Keratinocyte (primary cell): Measurements from ENCODE around the gene FANCD2. TPM values are rescaled to one million over a fixed set of nuclear protein-coding genes. Genes with fewer than 3 reads are reported as not detected.

Source experiments
- DNase-seq: peaks from one replicate; pipeline ENCODE4 v3.0.0-alpha.2; 2011; ENCODE audit warnings: low read depth, missing footprints, low spot score
- FAIRE-seq: peaks from 2 replicates; lab custom pipeline; 2011; peaks lifted over from hg19 to GRCh38; lab: Jason Lieb, UNC
- H2AFZ ChIP-seq: 2 replicates; pipeline ENCODE4 v1.6.0; 2012; ENCODE audit warnings: low read length, control low read depth, inconsistent platforms; ENCODE audit not compliant: control insufficient read depth
- H3K27ac ChIP-seq: 2 replicates; pipeline ENCODE4 v1.5.1; 2011; ENCODE audit warnings: low read length; ENCODE audit not compliant: control insufficient read depth, insufficient read depth
- H3K27me3 ChIP-seq: 3 replicates; pipeline ENCODE4 v1.6.0; 2011; ENCODE audit warnings: low read length; ENCODE audit not compliant: control insufficient read depth, insufficient read depth; ENCODE audit errors: extremely low read depth
- H3K36me3 ChIP-seq, 2 experiments: 2 replicates in 1 of 2; 3 replicates in 1 of 2; pipeline ENCODE4 v1.5.1; 2011; ENCODE audit warnings: low read length in 2 of 2, mild to moderate bottlenecking in 1 of 2; ENCODE audit not compliant: control insufficient read depth in 2 of 2, insufficient read depth in 2 of 2; ENCODE audit errors: extremely low read depth in 1 of 2
- H3K4me1 ChIP-seq: 3 replicates; pipeline ENCODE4 v1.5.1; 2011; ENCODE audit warnings: low read length; ENCODE audit not compliant: control insufficient read depth, insufficient read depth; ENCODE audit errors: extremely low read depth
- H3K4me2 ChIP-seq: 3 replicates; pipeline ENCODE4 v1.6.0; 2011; ENCODE audit warnings: low read depth, low read length; ENCODE audit not compliant: control insufficient read depth, insufficient read depth; ENCODE audit errors: extremely low read depth
- H3K4me3 ChIP-seq, 3 experiments: fragments of 200-600 bp in 1 of 3; sonication (generic) in 1 of 3; 2 replicates in 2 of 3; 3 replicates in 1 of 3; pipeline ENCODE4 v1.5.1; 2011 to 2016; ENCODE audit warnings: low read length in 3 of 3, mild to moderate bottlenecking in 3 of 3, control low read depth in 2 of 3, inconsistent platforms in 1 of 3, low read depth in 1 of 3, mixed read lengths in 1 of 3, mixed run types in 1 of 3, moderate library complexity in 1 of 3; ENCODE audit not compliant: control insufficient read depth in 2 of 3, insufficient read depth in 2 of 3; ENCODE audit errors: extremely low read depth in 1 of 3
- H3K79me2 ChIP-seq: 2 replicates; pipeline ENCODE4 v1.6.0; 2012; ENCODE audit warnings: low read length; ENCODE audit not compliant: control insufficient read depth, insufficient read depth
- H3K9ac ChIP-seq: 3 replicates; pipeline ENCODE4 v1.6.0; 2011; ENCODE audit warnings: low read length; ENCODE audit not compliant: control insufficient read depth, insufficient read depth; ENCODE audit errors: extremely low read depth
- H3K9me1 ChIP-seq: 3 replicates; pipeline ENCODE4 v1.6.0; 2011; ENCODE audit warnings: low read length; ENCODE audit not compliant: control insufficient read depth, insufficient read depth; ENCODE audit errors: extremely low read depth
- H3K9me3 ChIP-seq: 2 replicates; pipeline ENCODE4 v1.5.1; 2012; ENCODE audit warnings: low read depth, low read length; ENCODE audit not compliant: control insufficient read depth
- H4K20me1 ChIP-seq: 3 replicates; pipeline ENCODE4 v1.6.0; 2011; ENCODE audit warnings: low read length; ENCODE audit not compliant: control insufficient read depth, insufficient read depth; ENCODE audit errors: extremely low read depth
- EZH2 ChIP-seq: IDR thresholded peaks from one replicate; pipeline ENCODE4 v1.6.1; 2012; ENCODE audit warnings: inconsistent platforms, mild to moderate bottlenecking, low read length, moderate library complexity
- dilution Hi-C: fragments of 300-500 bp; cut with MboI; formaldehyde crosslinking; loops from one replicate; pipeline ENCODE4 v1.7.0; 2020; ENCODE audit warnings: low sequenced_read_pairs; ENCODE audit not compliant: extremely low pct_ligation_motif_present
- polyA plus RNA-seq, 5 experiments: library from polyadenylated mRNA; depleted of rRNA in 3 of 5; stranded (reverse) in 3 of 5; stranded (forward) in 1 of 5; unstranded in 1 of 5; fragments of >200 nt; gene quantifications; 1 replicate in 1 of 5; 2 replicates in 3 of 5; 3 replicates in 1 of 5; pipeline versions ENCODE4 v1.2.1 to v1.2.3, GENCODE V29; 2011 to 2012; ENCODE audit warnings: missing spikeins in 2 of 5, low read depth in 1 of 5, low replicate concordance in 1 of 5
- TF ChIP-seq, protein P1 (sequence below), 3 experiments: IDR thresholded peaks in 1 of 3; conservative IDR thresholded peaks in 1 of 3; optimal IDR thresholded peaks in 1 of 3; 2 replicates in 2 of 3; 3 replicates in 1 of 3; pipeline versions ENCODE3 to v1.5.1; 2011; ENCODE audit warnings: low read length in 3 of 3, mild to moderate bottlenecking in 3 of 3, moderate library complexity in 2 of 3, control low read depth in 1 of 3, inconsistent platforms in 1 of 3; ENCODE audit not compliant: insufficient read depth in 2 of 3; ENCODE audit errors: extremely low read depth in 1 of 3

The FANCD2 gene
- polyA plus RNA-seq, 1 donor (not counting 4 experiments of a cell fraction or from before 2014, with no cell fraction given), result 12.5 TPM

- peak overlapping the region; percentile 82 for H2AFZ ChIP-seq
- H3K9me3 ChIP-seq, result no peaks in the 10 kb centered on the region
- H3K9ac ChIP-seq, result peak overlapping the region; percentile 67
- H3K4me1 ChIP-seq, result peaks cover 8% of the 10 kb centered on the region
- DNase-seq, result peak; percentile 69
- H3K9me1 ChIP-seq, result no peaks in the 10 kb centered on the region
- TF ChIP-seq, protein P1, sequence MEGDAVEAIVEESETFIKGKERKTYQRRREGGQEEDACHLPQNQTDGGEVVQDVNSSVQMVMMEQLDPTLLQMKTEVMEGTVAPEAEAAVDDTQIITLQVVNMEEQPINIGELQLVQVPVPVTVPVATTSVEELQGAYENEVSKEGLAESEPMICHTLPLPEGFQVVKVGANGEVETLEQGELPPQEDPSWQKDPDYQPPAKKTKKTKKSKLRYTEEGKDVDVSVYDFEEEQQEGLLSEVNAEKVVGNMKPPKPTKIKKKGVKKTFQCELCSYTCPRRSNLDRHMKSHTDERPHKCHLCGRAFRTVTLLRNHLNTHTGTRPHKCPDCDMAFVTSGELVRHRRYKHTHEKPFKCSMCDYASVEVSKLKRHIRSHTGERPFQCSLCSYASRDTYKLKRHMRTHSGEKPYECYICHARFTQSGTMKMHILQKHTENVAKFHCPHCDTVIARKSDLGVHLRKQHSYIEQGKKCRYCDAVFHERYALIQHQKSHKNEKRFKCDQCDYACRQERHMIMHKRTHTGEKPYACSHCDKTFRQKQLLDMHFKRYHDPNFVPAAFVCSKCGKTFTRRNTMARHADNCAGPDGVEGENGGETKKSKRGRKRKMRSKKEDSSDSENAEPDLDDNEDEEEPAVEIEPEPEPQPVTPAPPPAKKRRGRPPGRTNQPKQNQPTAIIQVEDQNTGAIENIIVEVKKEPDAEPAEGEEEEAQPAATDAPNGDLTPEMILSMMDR (optimal IDR thresholded peaks at IDR 0.05 in 1 of 3, IDR thresholded peaks at IDR 0.05 in 1 of 3, conservative IDR thresholded peaks at IDR 0.05 in 1 of 3; ENCODE audit: extremely low read depth in 1 of 3, insufficient read depth in 2 of 3, low read length in 3 of 3), result no peak
- TF ChIP-seq EZH2, result no peak
- no peak for FAIRE-seq
- no peaks in the 10 kb centered on the region for H4K20me1 ChIP-seq
- peak overlapping the region; percentile 14 for H3K27ac ChIP-seq
- dilution Hi-C loops, result no loop called here
- no peaks in the 10 kb centered on the region for H3K79me2 ChIP-seq
- peak overlapping the region; percentile 29 to 75 (median 59) for H3K4me3 ChIP-seq
- H3K36me3 ChIP-seq, result no peaks in the 10 kb centered on the region
- H3K27me3 ChIP-seq, result no peaks in the 10 kb centered on the region
- peak overlapping the region; percentile 93 for H3K4me2 ChIP-seq
These were observed 15.3 kb upstream of the FANCD2 start for GRCh38 chr3:10010878-10011465.

GRCh38 chr3:10011631-10012030 lies 14.6 kb upstream of the FANCD2 start:
- peak overlapping the region in 2 of 3 experiments; percentile 19 to 29 for H3K4me3 ChIP-seq
- no peak for TF ChIP-seq EZH2
- TF ChIP-seq, protein P1 (optimal IDR thresholded peaks at IDR 0.05 in 1 of 3, IDR thresholded peaks at IDR 0.05 in 1 of 3, conservative IDR thresholded peaks at IDR 0.05 in 1 of 3; ENCODE audit: extremely low read depth in 1 of 3, insufficient read depth in 2 of 3, low read length in 3 of 3), result no peak
- no peak overlapping the region for H3K27ac ChIP-seq
- H3K4me2 ChIP-seq, result peak overlapping the region; percentile 64
- H3K36me3 ChIP-seq, result no peaks in the 10 kb centered on the region
- H3K79me2 ChIP-seq, result no peaks in the 10 kb centered on the region
- no peaks in the 10 kb centered on the region for H3K9me1 ChIP-seq
- peaks cover 8% of the 10 kb centered on the region for H3K4me1 ChIP-seq
- DNase-seq, result no peak
- H3K27me3 ChIP-seq, result no peaks in the 10 kb centered on the region
- no peaks in the 10 kb centered on the region for H3K9me3 ChIP-seq
- no peak for FAIRE-seq
- H4K20me1 ChIP-seq, result no peaks in the 10 kb centered on the region
- dilution Hi-C loops, result no loop called here
- no peak overlapping the region for H2AFZ ChIP-seq
- no peak overlapping the region for H3K9ac ChIP-seq
